WTC11 (cell line): ENCODE results near the gene CPLANE1. TPM values are rescaled to one million over a fixed set of nuclear protein-coding genes. Genes with fewer than 3 reads are reported as not detected.

Source experiments
- ATAC-seq: fragments of 200-7000 bp; cut with Tn5 transposase; 2 replicates; pipeline ENCODE4 v1.10.0; 2021; ENCODE audit warnings: mild to moderate bottlenecking, moderate library complexity
- CTCF ChIA-PET: fragments of 300-600 bp; sonication (Branson Sonifier 250); formaldehyde crosslinking; loops from one replicate; lab custom pipeline; 2021; ENCODE audit warnings: antibody characterized with exemption; lab: Charles Lee
- POLR2A ChIA-PET: fragments of 350-600 bp; sonication (Branson Sonifier 250); formaldehyde crosslinking; loops from one replicate; lab custom pipeline; 2021; ENCODE audit warnings: antibody characterized with exemption; lab: Charles Lee
- DNase-seq: peaks from one replicate; pipeline ENCODE4 v3.0.0; 2021; ENCODE audit warnings: low spot score
- H3K27ac Mint-ChIP-seq: 2 replicates; pipeline ENCODE4 v1.8.0; 2021; ENCODE audit warnings: mixed read lengths
- H3K27me3 Mint-ChIP-seq: 2 replicates; pipeline ENCODE4 v1.8.0; 2021; ENCODE audit warnings: low read depth, mild to moderate bottlenecking, moderate library complexity, mixed read lengths
- H3K36me3 Mint-ChIP-seq: 2 replicates; pipeline ENCODE4 v1.8.0; 2021; ENCODE audit warnings: mixed read lengths
- H3K4me1 Mint-ChIP-seq: 2 replicates; pipeline ENCODE4 v1.8.0; 2022; ENCODE audit warnings: mixed read lengths
- H3K4me3 Mint-ChIP-seq: 2 replicates; pipeline ENCODE4 v1.8.0; 2021; ENCODE audit warnings: mild to moderate bottlenecking, moderate library complexity, mixed read lengths
- H3K9me3 Mint-ChIP-seq: 2 replicates; pipeline ENCODE4 v1.8.0; 2021; ENCODE audit warnings: mixed read lengths
- AFF4 ChIP-seq: sonication (generic); formaldehyde crosslinking; IDR thresholded peaks from 2 replicates; pipeline ENCODE4 v1.8.1; 2023; ENCODE audit warnings: mild to moderate bottlenecking, missing genetic modification reagents, borderline replicate concordance
- CREB1 ChIP-seq: sonication (generic); formaldehyde crosslinking; IDR thresholded peaks from 2 replicates; pipeline ENCODE4 v1.8.0; 2023; ENCODE audit warnings: mild to moderate bottlenecking, missing genetic modification reagents
- ERG ChIP-seq: fragments of 250-450 bp; sonication (Bioruptor Pico); IDR thresholded peaks from 2 replicates; pipeline ENCODE4 v1.8.0; 2021; ENCODE audit warnings: mild to moderate bottlenecking
- ETV6 ChIP-seq: sonication (generic); formaldehyde crosslinking; IDR thresholded peaks from 2 replicates; pipeline ENCODE4 v1.8.1; 2022; ENCODE audit warnings: mild to moderate bottlenecking, missing genetic modification reagents
- FOXK1 ChIP-seq: sonication (generic); formaldehyde crosslinking; IDR thresholded peaks from 2 replicates; pipeline ENCODE4 v1.8.0; 2022; ENCODE audit warnings: mild to moderate bottlenecking, moderate library complexity, missing genetic modification reagents
- GABPB1 ChIP-seq: sonication (generic); formaldehyde crosslinking; IDR thresholded peaks from 2 replicates; pipeline ENCODE4 v1.8.1; 2023; ENCODE audit warnings: mild to moderate bottlenecking, missing genetic modification reagents
- MAX ChIP-seq: sonication (generic); formaldehyde crosslinking; IDR thresholded peaks from 2 replicates; pipeline ENCODE4 v1.8.0; 2022; ENCODE audit warnings: mild to moderate bottlenecking, missing genetic modification reagents
- NFE2L1 ChIP-seq: sonication (generic); formaldehyde crosslinking; IDR thresholded peaks from 2 replicates; pipeline ENCODE4 v1.8.1; 2023; ENCODE audit warnings: missing genetic modification reagents
- NR1H2 ChIP-seq: sonication (generic); formaldehyde crosslinking; IDR thresholded peaks from 2 replicates; pipeline ENCODE4 v1.9.0; 2021; ENCODE audit warnings: mild to moderate bottlenecking, moderate library complexity, missing genetic modification reagents
- NR2C2 ChIP-seq: sonication (generic); formaldehyde crosslinking; IDR thresholded peaks from 2 replicates; pipeline ENCODE4 v1.8.0; 2022; ENCODE audit warnings: mild to moderate bottlenecking, missing genetic modification reagents
- PREB ChIP-seq: sonication (generic); formaldehyde crosslinking; IDR thresholded peaks from 2 replicates; pipeline ENCODE4 v1.8.1; 2022; ENCODE audit warnings: mild to moderate bottlenecking, missing genetic modification reagents, moderate library complexity, borderline replicate concordance
- SMAD3 ChIP-seq: sonication (generic); formaldehyde crosslinking; IDR thresholded peaks from 2 replicates; pipeline ENCODE4 v1.8.0; 2022; ENCODE audit warnings: missing genetic modification reagents, mild to moderate bottlenecking, borderline replicate concordance
- SMAD4 ChIP-seq: sonication (generic); formaldehyde crosslinking; IDR thresholded peaks from 2 replicates; pipeline ENCODE4 v1.8.0; 2022; ENCODE audit warnings: mild to moderate bottlenecking, missing genetic modification reagents
- TP53 ChIP-seq: sonication (generic); formaldehyde crosslinking; IDR thresholded peaks from 2 replicates; pipeline ENCODE4 v1.8.1; 2023; ENCODE audit warnings: mild to moderate bottlenecking, missing genetic modification reagents
- ZNF121 ChIP-seq: sonication (generic); formaldehyde crosslinking; IDR thresholded peaks from 2 replicates; pipeline ENCODE4 v1.8.0; 2023; ENCODE audit warnings: missing genetic modification reagents
- ZNF232 ChIP-seq: sonication (generic); formaldehyde crosslinking; IDR thresholded peaks from 2 replicates; pipeline ENCODE4 v1.8.0; 2022; ENCODE audit warnings: mild to moderate bottlenecking, missing genetic modification reagents
- ZNF263 ChIP-seq: sonication (generic); formaldehyde crosslinking; IDR thresholded peaks from 2 replicates; pipeline ENCODE4 v1.8.1; 2022; ENCODE audit warnings: low read depth, mild to moderate bottlenecking, moderate library complexity, missing genetic modification reagents
- ZNF317 ChIP-seq: sonication (generic); formaldehyde crosslinking; IDR thresholded peaks from 2 replicates; pipeline ENCODE4 v1.8.1; 2023; ENCODE audit warnings: low read depth, mild to moderate bottlenecking, moderate library complexity, missing genetic modification reagents, borderline replicate concordance
- ZNF416 ChIP-seq: fragments of 250-450 bp; sonication (Bioruptor Pico); IDR thresholded peaks from 2 replicates; pipeline ENCODE4 v1.9.0; 2021; ENCODE audit warnings: mild to moderate bottlenecking, inconsistent platforms
- ZNF425 ChIP-seq: fragments of 250-450 bp; sonication (Bioruptor Pico); conservative IDR thresholded peaks from 2 replicates; pipeline ENCODE4 v1.9.0; 2021; ENCODE audit warnings: mild to moderate bottlenecking
- ZNF512 ChIP-seq: sonication (generic); formaldehyde crosslinking; IDR thresholded peaks from 2 replicates; pipeline ENCODE4 v1.8.1; 2022; ENCODE audit warnings: missing genetic modification reagents, borderline replicate concordance
- ZNF532 ChIP-seq: fragments of 250-450 bp; sonication (Bioruptor Pico); IDR thresholded peaks from 2 replicates; pipeline ENCODE4 v1.9.0; 2021; ENCODE audit warnings: mild to moderate bottlenecking, borderline replicate concordance
- total RNA-seq: library from RNA; stranded (reverse); gene quantifications from 3 replicates; pipeline ENCODE4 v1.2.3, GENCODE V29; 2021

The CPLANE1 gene
- total RNA-seq, 1 experiment from 2014 or later, result 4.8 TPM

GRCh38 chr5:37249815-37250164 is 614 bp upstream of the CPLANE1 start:
- H3K27ac Mint-ChIP-seq, result peak overlapping the region; percentile 91; the same call in 1 of the 2 replicates
- H3K4me1 Mint-ChIP-seq, result peaks cover 8% of the 10 kb centered on the region
- H3K36me3 Mint-ChIP-seq, result peaks cover 6% of the 10 kb centered on the region; the same call in 1 of the 2 replicates
- no peak for DNase-seq
- H3K27me3 Mint-ChIP-seq, result peaks cover 8% of the 10 kb centered on the region
- H3K4me3 Mint-ChIP-seq, result peak overlapping the region; percentile 85
- POLR2A ChIA-PET, result interaction anchor here (1.6 to 1.7 kb wide), 2 partner anchors 23 to 505 kb away, joined by 4 to 5 read pairs; no protein-coding TSS in a partner anchor
- H3K9me3 Mint-ChIP-seq, result peaks cover 13% of the 10 kb centered on the region
- TF ChIP-seq FOXK1 (no peak), ZNF232 (CRISPR knock-in tag) (0 out of 2 replicates have a peak, but pooled peaks have one; percentile 19), AFF4 (CRISPR knock-in tag) (no peak), NR2C2 (CRISPR knock-in tag) (no peak), ETV6 (CRISPR knock-in tag) (no peak), SMAD3 (CRISPR knock-in tag) (no peak), ZNF317 (CRISPR knock-in tag) (no peak), ZNF121 (CRISPR knock-in tag) (no peak), ZNF425 (CRISPR knock-in tag) (no peak), TP53 (CRISPR knock-in tag) (0 out of 2 replicates have a peak, but pooled peaks have one; percentile 43), MAX (peak; percentile 82), ZNF512 (CRISPR knock-in tag) (no peak), ERG (CRISPR knock-in tag) (no peak), ZNF263 (no peak), NFE2L1 (CRISPR knock-in tag) (no peak), NR1H2 (CRISPR knock-in tag) (no peak), GABPB1 (CRISPR knock-in tag) (no peak), PREB (CRISPR knock-in tag) (no peak), CREB1 (CRISPR knock-in tag) (no peak), ZNF532 (no peak), ZNF416 (no peak), SMAD4 (CRISPR knock-in tag) (no peak)
- ATAC-seq, result no peak; the same call in 1 of the 2 replicates
- CTCF ChIA-PET, result interaction anchor here (0.9 kb wide), 1 partner anchor 52 kb away, joined by 3 read pairs; no protein-coding TSS in a partner anchor
